Esophagus muscularis mucosa (tissue), 3 donors: Measurements from ENCODE around the gene TMEM242.

Experiments used
- POLR2A ChIP-seq: fragments of 450-650 bp; IDR thresholded peaks from one replicate; pipeline ENCODE4 v1.6.1; 2017; ENCODE audit warnings: antibody characterized with exemption, moderate library complexity, mild to moderate bottlenecking, low read depth
- TF ChIP-seq, protein P1 (sequence below), 3 experiments: fragments of 200-600 bp in 2 of 3; fragments of 450-650 bp in 1 of 3; sonication (generic) in 2 of 3; IDR thresholded peaks; one replicate each; pipeline ENCODE4 v1.5.1; 2017 to 2019; ENCODE audit warnings: antibody characterized with exemption in 3 of 3, mild to moderate bottlenecking in 2 of 3, moderate library complexity in 1 of 3

DNA sequence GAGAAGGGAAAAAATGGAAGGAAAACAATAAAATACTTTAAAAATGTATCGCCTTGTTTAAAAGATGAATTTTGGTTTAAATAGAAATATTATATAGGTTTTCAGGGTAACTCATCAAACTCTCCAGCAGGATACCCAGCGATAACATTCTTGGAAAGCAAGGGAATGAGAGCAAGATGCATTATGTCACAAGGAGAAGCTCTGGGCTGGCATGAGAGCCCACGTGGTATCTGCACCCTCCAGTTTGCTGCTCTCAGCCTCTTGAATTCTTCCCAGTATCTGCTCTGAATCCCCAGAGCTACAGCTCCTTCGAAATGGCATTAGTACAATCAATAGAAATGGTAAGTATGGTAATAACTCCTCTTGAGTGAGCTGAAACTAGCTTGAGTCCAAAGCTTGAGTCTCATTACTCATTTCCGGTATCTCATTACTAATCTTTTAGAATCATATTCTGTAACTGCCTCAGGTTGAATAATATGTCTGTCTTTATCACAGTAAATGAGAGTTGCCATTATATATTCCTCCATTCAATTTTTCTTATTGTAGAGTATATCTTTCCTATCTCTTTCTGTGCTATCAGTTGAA is 4.9 kb upstream of the TMEM242 start:
- no peak for TF ChIP-seq POLR2A
- TF ChIP-seq, protein P1, sequence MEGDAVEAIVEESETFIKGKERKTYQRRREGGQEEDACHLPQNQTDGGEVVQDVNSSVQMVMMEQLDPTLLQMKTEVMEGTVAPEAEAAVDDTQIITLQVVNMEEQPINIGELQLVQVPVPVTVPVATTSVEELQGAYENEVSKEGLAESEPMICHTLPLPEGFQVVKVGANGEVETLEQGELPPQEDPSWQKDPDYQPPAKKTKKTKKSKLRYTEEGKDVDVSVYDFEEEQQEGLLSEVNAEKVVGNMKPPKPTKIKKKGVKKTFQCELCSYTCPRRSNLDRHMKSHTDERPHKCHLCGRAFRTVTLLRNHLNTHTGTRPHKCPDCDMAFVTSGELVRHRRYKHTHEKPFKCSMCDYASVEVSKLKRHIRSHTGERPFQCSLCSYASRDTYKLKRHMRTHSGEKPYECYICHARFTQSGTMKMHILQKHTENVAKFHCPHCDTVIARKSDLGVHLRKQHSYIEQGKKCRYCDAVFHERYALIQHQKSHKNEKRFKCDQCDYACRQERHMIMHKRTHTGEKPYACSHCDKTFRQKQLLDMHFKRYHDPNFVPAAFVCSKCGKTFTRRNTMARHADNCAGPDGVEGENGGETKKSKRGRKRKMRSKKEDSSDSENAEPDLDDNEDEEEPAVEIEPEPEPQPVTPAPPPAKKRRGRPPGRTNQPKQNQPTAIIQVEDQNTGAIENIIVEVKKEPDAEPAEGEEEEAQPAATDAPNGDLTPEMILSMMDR (IDR thresholded peaks at IDR 0.05): no peak
